Stomach (tissue), 9 donors: ENCODE measurements around the gene HORMAD2. TPM values are rescaled to one million over a fixed set of nuclear protein-coding genes. Genes with fewer than 3 reads are reported as not detected.
"Not testable (repeated sequence)": the region's sequence is repeated elsewhere in the genome, so short reads cannot be mapped to it uniquely, and the experiment has no call there.

ENCODE experiments used
- DNase-seq, 2 donors: peaks; one replicate each; pipeline versions ENCODE4 v3.0.0 to v3.0.0-alpha.2; 2013 to 2019
- H3K27ac ChIP-seq, 5 donors: fragments of 200-600 bp in 4 of 5; sonication (generic) in 4 of 5; one replicate each; pipeline ENCODE4 v1.5.1; 2013 to 2019; ENCODE audit warnings: mild to moderate bottlenecking in 1 of 5, moderate library complexity in 1 of 5
- H3K27me3 ChIP-seq, 3 donors: fragments of 200-600 bp; sonication (generic); one replicate each; pipeline ENCODE4 v1.5.1; 2017 to 2019; ENCODE audit warnings: mixed run types in 1 of 3
- H3K36me3 ChIP-seq, 4 donors: fragments of 200-600 bp; sonication (generic); 1 replicate in 3 of 4; 2 replicates in 1 of 4; pipeline ENCODE4 v1.5.1; 2016 to 2019
- H3K4me1 ChIP-seq, 4 donors: fragments of 200-600 bp; sonication (generic); one replicate each; pipeline ENCODE4 v1.5.1; 2016 to 2019
- H3K4me3 ChIP-seq, 4 donors: fragments of 200-600 bp; sonication (generic) in 3 of 4; one replicate each; pipeline ENCODE4 v1.5.1; 2016 to 2019; ENCODE audit warnings: mild to moderate bottlenecking in 1 of 4
- H3K9me3 ChIP-seq, 4 donors: fragments of 200-600 bp; sonication (generic); one replicate each; pipeline ENCODE4 v1.5.1; 2016 to 2019
- EP300 ChIP-seq: sonication (generic); formaldehyde crosslinking; IDR thresholded peaks from one replicate; pipeline ENCODE4 v1.6.1; 2017; ENCODE audit warnings: antibody characterized with exemption
- POLR2A ChIP-seq, 4 donors: fragments of 450-650 bp; IDR thresholded peaks; one replicate each; pipeline ENCODE4 v1.6.1; 2016; ENCODE audit warnings: antibody characterized with exemption in 4 of 4, control low read depth in 2 of 4, mild to moderate bottlenecking in 1 of 4, moderate library complexity in 1 of 4
- POLR2AphosphoS5 ChIP-seq, 3 donors: sonication (generic); formaldehyde crosslinking; IDR thresholded peaks; one replicate each; pipeline ENCODE4 v1.6.1; 2016; ENCODE audit warnings: antibody characterized with exemption in 3 of 3
- WGBS, 5 donors: extraction: QIAGEN DNeasy Blood & Tissue Kit in 3 of 5; methylation state at CpG; one replicate each; pipeline versions ENCODE4 v1.1.5 to v1.1.7; 2013 to 2018; 5-methylcytosine and 5-hydroxymethylcytosine counted together
- intact Hi-C: fragments of 100-400 bp; cut with DNase I; formaldehyde crosslinking; loops from one replicate; pipeline ENCODE4 v1.15.1; 2023; ENCODE audit warnings: low total_unique reads
- polyA plus RNA-seq, 3 donors: library from polyadenylated mRNA; stranded (reverse); fragments of 200-250 nt; gene quantifications; one replicate each; pipeline ENCODE4 v1.2.3, GENCODE V29; 2013
- total RNA-seq, 5 donors: library from RNA; depleted of rRNA; stranded (reverse); fragments of >200 nt; gene quantifications; one replicate each; pipeline versions ENCODE4 v1.1.0 to v1.2.3, GENCODE V29; 2014 to 2016
- TF ChIP-seq, protein P1 (sequence below), 7 experiments: fragments of 450-650 bp in 4 of 7; fragments of 200-600 bp in 3 of 7; sonication (generic) in 3 of 7; IDR thresholded peaks; one replicate each; pipeline ENCODE4 v1.5.1; 2016 to 2019; ENCODE audit warnings: antibody characterized with exemption in 7 of 7, control low read depth in 2 of 7, mild to moderate bottlenecking in 1 of 7
- donor health status: healthy with polysubstance abuse.
- donor health status: Bipolar disorder and iron deficiency.
- donor health status: healthy.

Gene HORMAD2
- total and polyA plus RNA-seq, 8 donors = not detected

DNA sequence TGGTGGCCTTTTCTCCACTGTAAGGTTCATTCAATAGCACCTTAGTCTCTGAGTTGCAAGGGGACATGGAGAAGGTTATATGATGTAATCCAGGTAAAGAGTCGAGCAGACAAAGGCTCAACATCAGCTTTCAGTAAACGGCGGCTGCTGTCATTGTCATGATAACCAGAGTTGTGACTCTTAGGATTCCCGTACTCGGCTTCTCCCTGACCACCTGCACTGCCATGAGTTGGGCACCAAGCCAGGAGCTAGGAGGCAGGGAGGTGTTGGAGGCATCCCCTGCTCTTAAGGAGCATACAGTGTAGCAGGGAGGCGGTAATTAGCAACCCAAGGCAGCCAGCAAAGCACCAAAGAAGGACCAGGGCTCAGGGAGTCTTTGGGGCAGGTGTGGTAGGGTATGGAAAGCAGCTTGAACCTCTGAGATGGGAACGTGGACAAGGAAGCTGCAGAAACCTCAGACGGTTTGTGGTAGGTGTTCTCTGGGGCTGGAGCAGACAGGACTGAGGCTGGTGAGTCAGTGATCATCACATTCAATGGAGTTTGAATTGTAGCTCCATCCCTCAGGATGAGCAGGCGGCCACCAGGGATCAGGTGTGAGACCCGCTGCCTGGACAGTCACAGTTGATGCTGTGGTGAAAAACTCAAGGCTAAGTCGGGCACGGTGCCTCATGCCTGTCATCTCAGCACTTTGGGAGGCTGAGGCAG is 134.6 kb downstream of the HORMAD2 start:
- H3K36me3 ChIP-seq = no peaks in the 10 kb centered on the region
- intact Hi-C loops = no loop called here
- 67 to 76% (median 73%) methylated on average over 12 of the region's 12 CpGs for WGBS, 5 donors

DNA sequence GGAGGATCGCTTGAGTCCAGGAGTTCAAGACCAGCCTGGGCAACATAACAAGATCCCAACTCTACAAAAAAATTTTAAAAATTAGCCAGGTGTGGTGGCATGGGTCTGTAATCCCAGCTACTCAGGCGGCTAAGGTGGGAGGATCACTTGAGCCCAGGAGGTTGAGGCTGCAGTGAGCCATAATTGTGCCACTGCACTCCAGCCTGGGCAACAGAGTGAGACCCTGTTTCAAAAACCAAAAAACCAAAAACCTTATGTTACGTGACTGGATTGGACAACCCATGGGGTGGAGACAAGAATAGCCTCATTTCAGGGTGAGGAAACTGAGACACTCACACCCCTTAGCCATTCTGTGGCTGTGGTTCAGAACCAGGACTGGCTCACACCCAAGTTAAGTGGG is 136.0 kb downstream of the HORMAD2 start:
- H3K36me3 ChIP-seq, H3K4me3 ChIP-seq, H3K27ac ChIP-seq, DNase-seq, intact Hi-C loops, H3K9me3 ChIP-seq, H3K27me3 ChIP-seq: not testable (repeated sequence)
- 92 to 100% (median 93%) methylated on average over 3 of the region's 3 CpGs for WGBS, 5 donors
- peaks cover 7 to 37% (median 9%) of the 10 kb centered on the region in 4 donors for H3K4me1 ChIP-seq

More for the DNA sequence above, 134.6 kb downstream of the HORMAD2 start:
- Histone ChIP-seq H3K27me3 (no peaks in the 10 kb centered on the region), H3K4me3 (no peak overlapping the region), H3K4me1 (peaks cover 7 to 40% (median 10%) of the 10 kb centered on the region in 4 donors), H3K27ac (no peak overlapping the region), H3K9me3 (no peaks in the 10 kb centered on the region)
- DNase-seq = no peak
- TF ChIP-seq POLR2A (IDR thresholded peaks at IDR 0.05) (no peak), EP300 (no peak), POLR2AphosphoS5 (IDR thresholded peaks at IDR 0.05) (no peak)
- TF ChIP-seq, protein P1, sequence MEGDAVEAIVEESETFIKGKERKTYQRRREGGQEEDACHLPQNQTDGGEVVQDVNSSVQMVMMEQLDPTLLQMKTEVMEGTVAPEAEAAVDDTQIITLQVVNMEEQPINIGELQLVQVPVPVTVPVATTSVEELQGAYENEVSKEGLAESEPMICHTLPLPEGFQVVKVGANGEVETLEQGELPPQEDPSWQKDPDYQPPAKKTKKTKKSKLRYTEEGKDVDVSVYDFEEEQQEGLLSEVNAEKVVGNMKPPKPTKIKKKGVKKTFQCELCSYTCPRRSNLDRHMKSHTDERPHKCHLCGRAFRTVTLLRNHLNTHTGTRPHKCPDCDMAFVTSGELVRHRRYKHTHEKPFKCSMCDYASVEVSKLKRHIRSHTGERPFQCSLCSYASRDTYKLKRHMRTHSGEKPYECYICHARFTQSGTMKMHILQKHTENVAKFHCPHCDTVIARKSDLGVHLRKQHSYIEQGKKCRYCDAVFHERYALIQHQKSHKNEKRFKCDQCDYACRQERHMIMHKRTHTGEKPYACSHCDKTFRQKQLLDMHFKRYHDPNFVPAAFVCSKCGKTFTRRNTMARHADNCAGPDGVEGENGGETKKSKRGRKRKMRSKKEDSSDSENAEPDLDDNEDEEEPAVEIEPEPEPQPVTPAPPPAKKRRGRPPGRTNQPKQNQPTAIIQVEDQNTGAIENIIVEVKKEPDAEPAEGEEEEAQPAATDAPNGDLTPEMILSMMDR (IDR thresholded peaks at IDR 0.05) = no peak

DNA sequence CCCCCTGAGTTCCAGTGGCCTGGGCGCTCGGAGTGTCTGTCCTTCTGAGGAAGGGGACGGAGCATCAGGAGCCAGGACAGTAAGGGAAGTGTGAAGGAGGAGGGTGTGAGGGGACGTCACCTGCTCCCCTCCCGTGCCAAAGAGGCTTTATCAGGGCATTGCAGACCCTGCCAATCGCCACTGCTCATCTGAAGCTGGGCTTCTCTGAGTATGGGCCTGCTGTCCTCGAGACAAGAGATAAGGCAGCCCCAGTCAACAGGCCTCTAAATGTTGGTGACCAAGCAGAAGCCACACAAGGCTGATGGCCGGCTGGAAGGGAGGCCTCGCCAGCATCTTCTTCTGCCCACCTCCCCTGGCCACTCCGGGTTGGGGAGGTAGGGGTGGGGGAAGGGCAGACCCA is 136.4 kb downstream of the HORMAD2 start:
- Histone ChIP-seq H3K27me3 (peaks cover 0 to 13% (median 0%) of the 10 kb centered on the region in 3 donors), H3K27ac (no peak overlapping the region), H3K36me3 (no peaks in the 10 kb centered on the region), H3K4me3 (no peak overlapping the region), H3K9me3 (no peaks in the 10 kb centered on the region), H3K4me1 (peaks cover 7 to 37% (median 9%) of the 10 kb centered on the region in 4 donors)
- TF ChIP-seq EP300 (no peak), POLR2A (IDR thresholded peaks at IDR 0.05) (no peak), POLR2AphosphoS5 (IDR thresholded peaks at IDR 0.05) (no peak)
- TF ChIP-seq, protein P1 (IDR thresholded peaks at IDR 0.05) = no peak
- no peak for DNase-seq
- intact Hi-C loops = no loop called here
- 78 to 92% (median 84%) methylated on average over 9 to 10 of the region's 10 CpGs for WGBS, 5 donors

DNA sequence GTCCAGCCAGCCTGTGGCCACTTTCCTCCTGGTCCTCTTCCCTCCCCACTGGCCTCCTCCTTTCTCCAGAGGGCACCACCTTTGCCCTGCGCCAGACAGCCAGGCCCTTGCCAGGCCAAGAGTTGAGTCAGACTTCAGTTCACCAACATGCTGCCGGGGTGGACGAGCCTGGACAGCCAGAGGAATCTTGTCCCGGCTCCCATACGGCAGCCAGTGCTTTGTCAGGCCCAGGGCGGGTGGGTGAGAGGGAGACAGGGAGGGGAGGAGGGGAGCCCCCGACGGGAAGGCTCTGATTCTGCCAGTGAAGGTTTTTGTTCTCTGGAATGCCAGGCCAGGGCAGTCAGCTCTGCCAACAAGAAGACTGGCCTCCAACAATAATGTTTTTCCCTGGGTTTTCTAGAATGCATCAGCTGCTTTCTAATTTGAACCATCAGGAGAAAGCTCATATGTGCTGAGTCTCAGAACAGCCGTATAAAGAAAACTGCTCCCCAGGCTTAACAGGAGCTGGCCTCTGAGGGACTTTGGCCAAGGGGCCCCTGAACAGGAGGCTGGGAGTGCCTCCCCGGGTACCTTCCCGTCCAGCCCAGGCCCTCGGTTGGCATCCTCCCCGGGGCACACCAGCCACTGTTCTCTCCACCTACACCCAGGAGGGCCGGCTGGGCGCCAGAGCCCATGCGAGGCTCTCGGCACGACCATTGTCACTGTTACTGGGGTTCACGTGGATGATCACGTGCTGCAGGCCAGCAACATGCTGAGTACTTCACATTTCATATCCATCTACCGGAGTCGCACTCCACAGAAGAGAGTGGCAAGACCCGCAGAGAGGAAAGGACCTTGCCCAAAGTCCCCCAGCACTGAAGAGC is 137.7 kb downstream of the HORMAD2 start:
- no peak for DNase-seq
- Histone ChIP-seq H3K27me3 (peaks cover 0 to 23% (median 0%) of the 10 kb centered on the region in 3 donors), H3K4me3 (no peak overlapping the region), H3K9me3 (no peaks in the 10 kb centered on the region), H3K27ac (peak overlapping the region in 1 of 5 donors; percentile 26), H3K4me1 (peaks cover 5 to 28% (median 7%) of the 10 kb centered on the region in 4 donors), H3K36me3 (no peaks in the 10 kb centered on the region)
- TF ChIP-seq POLR2AphosphoS5 (IDR thresholded peaks at IDR 0.05) (no peak), EP300 (no peak), POLR2A (IDR thresholded peaks at IDR 0.05) (no peak)
- TF ChIP-seq, protein P1 (IDR thresholded peaks at IDR 0.05) = no peak
- intact Hi-C loops = no loop called here
- 72 to 90% (median 82%) methylated on average over 11 to 23 of the region's 23 CpGs for WGBS, 5 donors
